ENCODE results near the gene INPP5A. TPM values are rescaled to one million over a fixed set of nuclear protein-coding genes. Genes with fewer than 3 reads are reported as not detected.

The INPP5A gene
- total and polyA plus RNA-seq, 9 of the 15 experiments (the other 6 are each of a cell fraction or from before 2014, with no cell fraction given) = 0.66 to 11.6 (median 7.7) TPM

DNA sequence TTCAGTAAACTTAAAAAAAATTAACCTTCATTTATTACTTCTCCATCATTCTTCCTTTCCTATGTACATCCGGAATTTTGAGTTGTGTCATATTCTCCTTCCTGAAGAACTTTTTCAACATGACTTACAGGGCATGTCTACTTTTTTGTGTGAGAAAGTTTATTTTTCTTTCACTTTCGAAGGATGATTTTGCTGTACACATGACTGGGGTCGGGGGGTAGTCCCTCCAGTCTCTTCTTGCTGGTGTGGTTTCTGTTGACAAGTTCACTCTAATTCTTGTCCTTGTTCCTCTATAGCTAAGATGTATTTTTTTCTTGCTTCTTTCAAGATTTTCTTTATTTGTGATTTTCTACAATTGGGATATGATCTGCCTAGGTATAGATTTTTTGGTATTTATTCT is 55.8 kb downstream of the INPP5A start:
- CTCF ChIA-PET (ENCODE audit: low intra/inter-chr PET ratio) = no interaction called here
- H3K9me1 ChIP-seq (ENCODE audit: control insufficient read depth, insufficient read depth, low read length) = no peaks in the 10 kb centered on the region
- no peaks in the 10 kb centered on the region for H4K20me1 ChIP-seq (replicated peaks; ENCODE audit: control insufficient read depth, insufficient read depth, low read length)
- H3K27me3 ChIP-seq (ENCODE audit: control insufficient read depth in 2 of 2, insufficient read depth in 2 of 2, low read length in 2 of 2) = no peaks in the 10 kb centered on the region
- H3K9me3 ChIP-seq (replicated peaks; ENCODE audit: control insufficient read depth, insufficient read depth, low read depth, low read length) = no peaks in the 10 kb centered on the region
- 38% methylated on average over 3 of the region's 3 CpGs for WGBS (ENCODE audit: insufficient coverage, low coverage, missing lambda C conversion rate)
- H3K4me1 ChIP-seq (replicated peaks in 1 of 2; ENCODE audit: control insufficient read depth in 2 of 2, insufficient read depth in 2 of 2, low read length in 2 of 2) = peaks cover 0 to 18% of the 10 kb centered on the region in 2 experiments; a peak in 2 of 5 replicates
- H3K27ac ChIP-seq (ENCODE audit: extremely low read depth, low read depth, low read length) = no peak overlapping the region
- H3K36me3 ChIP-seq (ENCODE audit: control insufficient read depth, insufficient read depth, low read length) = no peaks in the 10 kb centered on the region
- H3K4me2 ChIP-seq (ENCODE audit: insufficient read depth, low read length) = no peak overlapping the region
- H3K4me3 ChIP-seq = no peak overlapping the region
- BruUV-seq (replicated peaks) = no TSS peak
- in situ Hi-C loops (cut with MboI) = no loop called here
- no peak overlapping the region for H3K9ac ChIP-seq (ENCODE audit: insufficient read depth in 1 of 2, low read depth in 2 of 2, low read length in 2 of 2)
- no peak overlapping the region for H2AFZ ChIP-seq (ENCODE audit: low read depth, low read length)
- H3K79me2 ChIP-seq (ENCODE audit: control insufficient read depth, insufficient read depth, low read length) = no peaks in the 10 kb centered on the region; the same call in 2 of the 3 replicates
- DNase-seq (ENCODE audit: extremely low read depth in 1 of 4, low spot score in 3 of 4) (no peak), FAIRE-seq (no peak), ATAC-seq (no peak)
- POLR2A ChIA-PET = no interaction called here
- TF ChIP-seq, protein P1, sequence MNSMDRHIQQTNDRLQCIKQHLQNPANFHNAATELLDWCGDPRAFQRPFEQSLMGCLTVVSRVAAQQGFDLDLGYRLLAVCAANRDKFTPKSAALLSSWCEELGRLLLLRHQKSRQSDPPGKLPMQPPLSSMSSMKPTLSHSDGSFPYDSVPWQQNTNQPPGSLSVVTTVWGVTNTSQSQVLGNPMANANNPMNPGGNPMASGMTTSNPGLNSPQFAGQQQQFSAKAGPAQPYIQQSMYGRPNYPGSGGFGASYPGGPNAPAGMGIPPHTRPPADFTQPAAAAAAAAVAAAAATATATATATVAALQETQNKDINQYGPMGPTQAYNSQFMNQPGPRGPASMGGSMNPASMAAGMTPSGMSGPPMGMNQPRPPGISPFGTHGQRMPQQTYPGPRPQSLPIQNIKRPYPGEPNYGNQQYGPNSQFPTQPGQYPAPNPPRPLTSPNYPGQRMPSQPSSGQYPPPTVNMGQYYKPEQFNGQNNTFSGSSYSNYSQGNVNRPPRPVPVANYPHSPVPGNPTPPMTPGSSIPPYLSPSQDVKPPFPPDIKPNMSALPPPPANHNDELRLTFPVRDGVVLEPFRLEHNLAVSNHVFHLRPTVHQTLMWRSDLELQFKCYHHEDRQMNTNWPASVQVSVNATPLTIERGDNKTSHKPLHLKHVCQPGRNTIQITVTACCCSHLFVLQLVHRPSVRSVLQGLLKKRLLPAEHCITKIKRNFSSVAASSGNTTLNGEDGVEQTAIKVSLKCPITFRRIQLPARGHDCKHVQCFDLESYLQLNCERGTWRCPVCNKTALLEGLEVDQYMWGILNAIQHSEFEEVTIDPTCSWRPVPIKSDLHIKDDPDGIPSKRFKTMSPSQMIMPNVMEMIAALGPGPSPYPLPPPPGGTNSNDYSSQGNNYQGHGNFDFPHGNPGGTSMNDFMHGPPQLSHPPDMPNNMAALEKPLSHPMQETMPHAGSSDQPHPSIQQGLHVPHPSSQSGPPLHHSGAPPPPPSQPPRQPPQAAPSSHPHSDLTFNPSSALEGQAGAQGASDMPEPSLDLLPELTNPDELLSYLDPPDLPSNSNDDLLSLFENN (IDR thresholded peaks at IDR 0.05; ENCODE audit: low read depth in 2 of 2, low read length in 2 of 2) = no peak
- TF ChIP-seq NFRKB (IDR thresholded peaks at IDR 0.05; ENCODE audit: low read depth) = no peak
- no peak for TF ChIP-seq ZNF121 (CRISPR knock-in tag; conservative IDR thresholded peaks at IDR 0.05)
- TF ChIP-seq NCOA2 (IDR thresholded peaks at IDR 0.05; ENCODE audit: partially characterized antibody in 2 of 2) = no peak
- TF ChIP-seq TGIF2 (CRISPR knock-in tag; IDR thresholded peaks at IDR 0.05) = no peak
- TF ChIP-seq SRF (CRISPR knock-in tag; IDR thresholded peaks at IDR 0.05) = no peak
- no peak for TF ChIP-seq ZBTB8A (IDR thresholded peaks at IDR 0.05; ENCODE audit: partially characterized antibody)
- TF ChIP-seq CREBBP (IDR thresholded peaks at IDR 0.05; ENCODE audit: low read depth, low read length) = no peak
- TF ChIP-seq E2F4 (CRISPR knock-in tag; IDR thresholded peaks at IDR 0.05; ENCODE audit: low read depth) = no peak
- no peak for TF ChIP-seq ZNF584 (CRISPR knock-in tag; IDR thresholded peaks at IDR 0.05; ENCODE audit: low read depth)
- TF ChIP-seq ZNF41 (CRISPR knock-in tag; conservative IDR thresholded peaks at IDR 0.05) = no peak
- no peak for TF ChIP-seq EP300 (IDR thresholded peaks at IDR 0.05; ENCODE audit: low read length)
- no peak for TF ChIP-seq ZKSCAN3 (CRISPR knock-in tag; IDR thresholded peaks at IDR 0.05)
- TF ChIP-seq MIER1 (IDR thresholded peaks at IDR 0.05; ENCODE audit: low read depth) = no peak
- TF ChIP-seq IRF9 (tag; IDR thresholded peaks at IDR 0.05) = no peak
- TF ChIP-seq C11orf30 (IDR thresholded peaks at IDR 0.05; ENCODE audit: low read depth) = no peak
- TF ChIP-seq LCOR (CRISPR knock-in tag; IDR thresholded peaks at IDR 0.05) = no peak
- TF ChIP-seq CREM (IDR thresholded peaks at IDR 0.05; ENCODE audit: low read depth) = no peak
- no peak for TF ChIP-seq ELF1 (tag; IDR thresholded peaks at IDR 0.05)
- no peak for TF ChIP-seq POLR2B (IDR thresholded peaks at IDR 0.05; ENCODE audit: low read depth, partially characterized antibody)
- intact Hi-C loops (cut with micrococcal nuclease) = no loop called here

All from K562 (cell line).